Naive thymus-derived CD4-positive, alpha-beta T cell (primary cell): ENCODE data around the gene SPATA6L. TPM values are rescaled to one million over a fixed set of nuclear protein-coding genes. Genes with fewer than 3 reads are reported as not detected.

ENCODE experiments used
- ATAC-seq: fragments of 150-1000 bp; cut with Tn5 transposase; 2 replicates; pipeline ENCODE4 v1.10.0; 2021; ENCODE audit warnings: mild to moderate bottlenecking, moderate library complexity
- CTCF ChIA-PET: fragments of 350-600 bp; sonication (Branson Sonifier 250); formaldehyde crosslinking; loops from one replicate; lab custom pipeline; 2021; ENCODE audit warnings: antibody characterized with exemption; lab: Charles Lee
- POLR2A ChIA-PET: fragments of 350-600 bp; sonication (Branson Sonifier 250); formaldehyde crosslinking; loops from one replicate; lab custom pipeline; 2021; ENCODE audit warnings: antibody characterized with exemption, inconsistent platforms; lab: Charles Lee
- DNase-seq, 9 donors: peaks; one replicate each; pipeline versions ENCODE4 v3.0.0 to v3.0.0-alpha.2; 2020 to 2022; ENCODE audit warnings: mixed read lengths in 1 of 9
- H3K27ac ChIP-seq: one replicate; pipeline ENCODE4 v1.7.0; 2013; ENCODE audit warnings: mild to moderate bottlenecking, low read depth, low read length, moderate library complexity
- H3K27me3 ChIP-seq, 2 donors: one replicate each; pipeline ENCODE4 v1.7.0; 2013; ENCODE audit warnings: low read length in 2 of 2, mild to moderate bottlenecking in 2 of 2, moderate library complexity in 2 of 2; ENCODE audit not compliant: control insufficient read depth in 2 of 2, insufficient read depth in 2 of 2
- H3K36me3 ChIP-seq, 3 experiments: 1 replicate in 2 of 3; 2 replicates in 1 of 3; pipeline ENCODE4 v1.7.0; 2013; ENCODE audit warnings: low read length in 3 of 3, mild to moderate bottlenecking in 3 of 3, moderate library complexity in 1 of 3; ENCODE audit not compliant: insufficient read depth in 3 of 3, control insufficient read depth in 2 of 3
- H3K4me1 ChIP-seq, 2 donors: one replicate each; pipeline ENCODE4 v1.7.0; 2013; ENCODE audit warnings: low read length in 2 of 2, mild to moderate bottlenecking in 2 of 2, moderate library complexity in 1 of 2; ENCODE audit not compliant: control insufficient read depth in 2 of 2, insufficient read depth in 2 of 2
- H3K4me3 ChIP-seq: 2 replicates; pipeline ENCODE4 v1.7.0; 2013; ENCODE audit warnings: mild to moderate bottlenecking, low read length
- H3K9me3 ChIP-seq, 3 experiments: 1 replicate in 2 of 3; 2 replicates in 1 of 3; pipeline ENCODE4 v1.7.0; 2013; ENCODE audit warnings: low read length in 3 of 3; ENCODE audit not compliant: control insufficient read depth in 2 of 3
- H3K27ac Mint-ChIP-seq, 9 donors: one replicate each; pipeline ENCODE4 v1.8.0; 2020 to 2022; ENCODE audit warnings: mixed read lengths in 9 of 9, mild to moderate bottlenecking in 8 of 9, moderate library complexity in 5 of 9, inconsistent platforms in 2 of 9
- H3K27me3 Mint-ChIP-seq, 5 donors: one replicate each; pipeline ENCODE4 v1.8.0; 2021 to 2022; ENCODE audit warnings: mixed read lengths in 5 of 5, mild to moderate bottlenecking in 1 of 5
- H3K36me3 Mint-ChIP-seq, 5 donors: one replicate each; pipeline ENCODE4 v1.8.0; 2020 to 2022; ENCODE audit warnings: mixed read lengths in 5 of 5, mild to moderate bottlenecking in 3 of 5, inconsistent platforms in 1 of 5
- H3K4me1 Mint-ChIP-seq, 7 donors: one replicate each; pipeline ENCODE4 v1.8.0; 2020 to 2022; ENCODE audit warnings: mixed read lengths in 7 of 7, mild to moderate bottlenecking in 3 of 7, inconsistent platforms in 1 of 7
- H3K4me3 Mint-ChIP-seq, 10 donors: one replicate each; pipeline ENCODE4 v1.8.0; 2020 to 2022; ENCODE audit warnings: mild to moderate bottlenecking in 10 of 10, mixed read lengths in 10 of 10, moderate library complexity in 6 of 10, inconsistent platforms in 2 of 10
- H3K9me3 Mint-ChIP-seq, 11 donors: one replicate each; pipeline ENCODE4 v1.8.0; 2020 to 2022; ENCODE audit warnings: mixed read lengths in 11 of 11, mild to moderate bottlenecking in 4 of 11, inconsistent platforms in 1 of 11, moderate library complexity in 1 of 11
- intact Hi-C, 2 donors: fragments of 100-400 bp; cut with micrococcal nuclease; formaldehyde crosslinking; loops; one replicate each; pipeline ENCODE4 v1.15.1; 2023
- polyA plus RNA-seq, 2 donors: library from polyadenylated mRNA; unstranded; fragments of 300-500 nt; fragmentation: Illumina TruSeq; gene quantifications; one replicate each; pipeline ENCODE4 v1.2.3, GENCODE V29; 2021
- total RNA-seq, 6 experiments: library from RNA in 5 of 6; stranded (reverse) in 5 of 6; gene quantifications; 1 replicate in 5 of 6; 2 replicates in 1 of 6; pipeline ENCODE4 v1.2.3 and lab custom pipeline; 2021 to 2026

Gene SPATA6L
- total and polyA plus RNA-seq, 7 experiments from 2014 or later: 0.40 to 9.2 (median 4.1) TPM

- Histone ChIP-seq H3K4me1 (peaks cover 5 to 18% of the 10 kb centered on the region in 2 donors), H3K9me3 (no peaks in the 10 kb centered on the region), H3K27me3 (no peaks in the 10 kb centered on the region), H3K27ac (no peak overlapping the region), H3K36me3 (no peaks in the 10 kb centered on the region), H3K4me3 (no peak overlapping the region)
- H3K4me1 Mint-ChIP-seq: peaks cover 8 to 42% (median 29%) of the 10 kb centered on the region in 7 donors
- ChIA-PET POLR2A (interaction anchor here (0.8 to 1.2 kb wide), 2 partner anchors 13 kb away, joined by 3 to 6 read pairs; no protein-coding TSS in a partner anchor), CTCF (no interaction called here)
- peak overlapping the region in 1 of 9 donors; percentile 24 for H3K27ac Mint-ChIP-seq
- H3K4me3 Mint-ChIP-seq: no peak overlapping the region
- peaks cover 0 to 3% (median 0%) of the 10 kb centered on the region in 11 donors for H3K9me3 Mint-ChIP-seq
- no peak for DNase-seq
- no peak for ATAC-seq
- no peaks in the 10 kb centered on the region for H3K36me3 Mint-ChIP-seq
- intact Hi-C loops: loop anchor here in 1 of 2 donors (1.0 kb wide), 1 partner anchor 8 kb away; no protein-coding TSS in a partner anchor
- no peaks in the 10 kb centered on the region for H3K27me3 Mint-ChIP-seq
Measured at GRCh38 chr9:4559261-4560182, 106.8 kb downstream of the SPATA6L start.

DNA sequence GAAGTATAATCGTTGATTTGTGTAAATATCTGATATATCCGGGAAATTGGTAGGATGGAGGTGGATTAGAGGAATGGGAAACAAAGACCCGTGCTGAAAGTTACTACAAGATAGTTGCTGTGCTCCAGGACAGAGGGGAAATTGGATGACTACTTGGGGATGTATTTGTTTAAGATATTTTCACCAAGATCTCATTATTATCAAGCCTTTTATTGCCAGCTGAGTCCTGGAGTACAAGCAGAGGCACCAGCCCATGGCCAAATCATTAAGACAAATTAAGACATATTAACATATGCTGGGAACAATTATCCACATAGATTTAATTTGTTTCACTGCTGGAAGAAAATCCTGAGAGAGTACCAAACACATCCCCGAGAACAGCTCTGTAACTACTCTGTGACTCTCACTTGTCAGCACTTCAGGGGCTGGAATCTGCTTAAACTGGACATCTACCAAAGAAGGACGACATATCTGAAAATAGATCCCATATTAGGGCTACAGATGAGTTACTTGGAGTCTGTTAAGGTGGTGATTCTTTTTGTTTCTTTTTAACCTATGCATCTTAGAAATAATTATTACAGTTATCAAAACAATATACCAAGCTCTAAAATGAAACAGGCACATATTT, 107.8 kb downstream of the SPATA6L start:
- Histone ChIP-seq H3K4me1 (peaks cover 4 to 23% of the 10 kb centered on the region in 2 donors), H3K4me3 (no peak overlapping the region), H3K27ac (no peak overlapping the region), H3K9me3 (no peaks in the 10 kb centered on the region), H3K27me3 (no peaks in the 10 kb centered on the region), H3K36me3 (no peaks in the 10 kb centered on the region)
- H3K4me3 Mint-ChIP-seq: no peak overlapping the region
- CTCF ChIA-PET: interaction anchor here (0.5 to 0.7 kb wide), 2 partner anchors 14 to 42 kb away, joined by 3 read pairs; no protein-coding TSS in a partner anchor
- no peak for DNase-seq
- peaks cover 0 to 1% (median 0%) of the 10 kb centered on the region in 11 donors for H3K9me3 Mint-ChIP-seq
- H3K27ac Mint-ChIP-seq: no peak overlapping the region
- no peaks in the 10 kb centered on the region for H3K27me3 Mint-ChIP-seq
- H3K36me3 Mint-ChIP-seq: no peaks in the 10 kb centered on the region
- ATAC-seq: no peak
- H3K4me1 Mint-ChIP-seq: peaks cover 5 to 42% (median 29%) of the 10 kb centered on the region in 7 donors
- intact Hi-C loops: no loop called here
- POLR2A ChIA-PET: interaction anchor here (0.8 kb wide), 1 partner anchor 14 kb away, joined by 3 read pairs; no protein-coding TSS in a partner anchor

GRCh38 chr9:4555236-4555635, 111.0 kb downstream of the SPATA6L start:
- ATAC-seq: peak; percentile 76
- Mint-ChIP-seq H3K4me3 (peak overlapping the region in 4 of 10 donors; percentile 0 to 53 (median 11)), H3K4me1 (peaks cover 15 to 63% (median 44%) of the 10 kb centered on the region in 7 donors), H3K27ac (peak overlapping the region in 7 of 9 donors; percentile 0 to 94 (median 43)), H3K36me3 (no peaks in the 10 kb centered on the region), H3K9me3 (peaks cover 0 to 1% (median 0%) of the 10 kb centered on the region in 11 donors), H3K27me3 (no peaks in the 10 kb centered on the region)
- peaks cover 0 to 33% of the 10 kb centered on the region in 2 donors for H3K4me1 ChIP-seq
- CTCF ChIA-PET: interaction anchor here (0.8 kb wide), 1 partner anchor 40 kb away, joined by 3 read pairs; no protein-coding TSS in a partner anchor
- peak in 7 of 9 donors; percentile 45 to 87 (median 68) for DNase-seq
- no peaks in the 10 kb centered on the region for H3K9me3 ChIP-seq
- intact Hi-C loops: no loop called here
- H3K27ac ChIP-seq: no peak overlapping the region
- no peaks in the 10 kb centered on the region for H3K27me3 ChIP-seq
- no peaks in the 10 kb centered on the region for H3K36me3 ChIP-seq
- H3K4me3 ChIP-seq: no peak overlapping the region
- POLR2A ChIA-PET: interaction anchor here (1.3 to 1.7 kb wide), 4 partner anchors 18 to 124 kb away, joined by 3 to 6 read pairs (median 4); partner anchors contain the start of gene CDC37L1

GRCh38 chr9:4553951-4554381, 112.3 kb downstream of the SPATA6L start:
- no peaks in the 10 kb centered on the region for H3K27me3 ChIP-seq
- CTCF ChIA-PET: no interaction called here
- DNase-seq (no peak), ATAC-seq (no peak)
- no peak overlapping the region for H3K27ac ChIP-seq
- peak overlapping the region in 5 of 9 donors; percentile 16 to 94 (median 63) for H3K27ac Mint-ChIP-seq
- peak overlapping the region in 5 of 10 donors; percentile 29 to 53 (median 39) for H3K4me3 Mint-ChIP-seq
- POLR2A ChIA-PET: interaction anchor here (1.4 to 1.7 kb wide), 3 partner anchors 20 to 111 kb away, joined by 4 to 6 read pairs (median 4); no protein-coding TSS in a partner anchor
- intact Hi-C loops: loop anchor here in 1 of 2 donors (5.0 kb wide), 1 partner anchor 62 kb away; the partner anchor contains the start of gene SLC1A1
- no peak overlapping the region for H3K4me3 ChIP-seq
- no peaks in the 10 kb centered on the region for H3K27me3 Mint-ChIP-seq
- H3K36me3 Mint-ChIP-seq: no peaks in the 10 kb centered on the region
- H3K36me3 ChIP-seq: no peaks in the 10 kb centered on the region
- H3K9me3 ChIP-seq: no peaks in the 10 kb centered on the region
- peaks cover 15 to 75% (median 55%) of the 10 kb centered on the region in 7 donors for H3K4me1 Mint-ChIP-seq
- peaks cover 0 to 33% of the 10 kb centered on the region in 2 donors for H3K4me1 ChIP-seq
- H3K9me3 Mint-ChIP-seq: no peaks in the 10 kb centered on the region

- ATAC-seq: peak; percentile 67
- no peak overlapping the region for H3K27ac ChIP-seq
Measured at GRCh38 chr9:4550777-4551484, 115.3 kb downstream of the SPATA6L start.

More at GRCh38 chr9:4550777-4551484, 115.3 kb downstream of the SPATA6L start:
- no peak overlapping the region for H3K4me3 ChIP-seq
- POLR2A ChIA-PET: interaction anchor here (1.0 to 1.9 kb wide), 6 partner anchors 8 to 190 kb away, joined by 3 to 9 read pairs (median 4); partner anchors contain the start of gene AK3
- DNase-seq: peak in 7 of 9 donors; percentile 16 to 77 (median 64)
- Mint-ChIP-seq H3K36me3 (no peaks in the 10 kb centered on the region), H3K4me1 (peaks cover 23 to 93% (median 79%) of the 10 kb centered on the region in 7 donors), H3K27ac (peak overlapping the region; percentile 1 to 90 (median 73)), H3K27me3 (no peaks in the 10 kb centered on the region), H3K9me3 (no peaks in the 10 kb centered on the region), H3K4me3 (peak overlapping the region in 5 of 10 donors; percentile 4 to 56 (median 40))
- H3K4me1 ChIP-seq: peaks cover 0 to 50% of the 10 kb centered on the region in 2 donors
- H3K27me3 ChIP-seq: no peaks in the 10 kb centered on the region
- intact Hi-C loops: loop anchor here in 1 of 2 donors (1.0 to 5.0 kb wide), 4 partner anchors 9 to 59 kb away; partner anchors contain the start of gene SLC1A1
- H3K9me3 ChIP-seq: no peaks in the 10 kb centered on the region
- CTCF ChIA-PET: interaction anchor here (0.9 kb wide), 1 partner anchor 111 kb away, joined by 3 read pairs; the partner anchor contains the start of gene PLPP6
- H3K36me3 ChIP-seq: no peaks in the 10 kb centered on the region
